A375 (cell line): ENCODE data around the gene RFT1. TPM values are rescaled to one million over a fixed set of nuclear protein-coding genes. Genes with fewer than 3 reads are reported as not detected.

Experiments
- total RNA-seq: library from RNA; depleted of rRNA; stranded (reverse); fragments of >200 nt; shearing (Covaris generic); gene quantifications from 2 replicates; pipeline ENCODE4 v1.2.3, GENCODE V29; 2014; rRNA removed

RFT1 gene
- 19.1 and 24.1 TPM in 2 replicates for total RNA-seq

GRCh38 chr3:53130179-53131061 is at the start of gene RFT1:
RFT1 (minus strand) TSS chr3:53130435; CDS start chr3:53130400, 35 bp downstream.

DNA sequence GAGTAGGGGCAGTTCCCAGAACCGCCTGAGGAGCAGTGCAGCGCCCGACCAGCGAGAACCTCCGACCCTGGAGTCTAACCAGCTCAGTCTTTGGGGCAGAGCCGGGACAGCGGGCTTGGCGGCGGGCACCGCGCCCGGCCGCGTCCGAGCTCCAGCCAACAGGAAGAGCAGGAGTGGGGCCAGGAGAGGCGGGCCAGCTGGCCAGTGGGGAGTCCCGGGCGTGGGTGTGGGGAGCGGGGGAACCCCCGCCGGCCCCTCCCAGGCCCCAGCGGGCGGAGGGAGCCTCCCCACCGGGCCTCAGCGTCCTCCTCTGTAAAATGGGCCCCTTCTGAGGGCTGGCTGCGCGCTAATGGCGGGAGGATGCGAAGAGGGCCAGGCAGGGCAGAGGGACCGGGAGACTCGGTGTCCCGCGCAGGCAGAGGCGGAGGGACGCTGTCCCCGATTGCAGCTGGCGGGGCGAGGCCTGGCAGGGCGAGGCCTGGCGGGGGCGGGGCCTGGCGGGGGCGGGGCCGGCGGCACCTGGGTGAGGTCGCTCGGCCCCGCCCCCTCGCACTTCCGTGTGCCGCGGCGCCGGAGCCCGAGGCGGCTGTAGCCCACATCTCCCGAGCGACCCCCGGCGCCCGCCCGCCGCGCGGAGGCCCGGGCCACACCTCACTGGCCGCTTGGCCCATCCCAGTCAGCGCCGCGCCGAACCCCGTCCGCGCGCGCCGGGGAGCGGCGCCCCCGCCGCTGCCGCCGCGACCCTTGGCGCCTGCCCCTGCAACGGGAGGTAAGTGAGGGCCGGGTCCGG is 30.6 kb upstream of the RFT1 start, which contains the start of gene PRKCD:
Gene PRKCD, plus strand, starts transcription at position 550 of the 790 bp plus-strand sequence. CDS start 17,214 bp downstream, outside the sequence.

GRCh38 chr3:53045518-53046170 is 84.6 kb downstream of the RFT1 start, which contains the start of gene SFMBT1:
SFMBT1 (minus strand) TSS chr3:53046073; CDS start chr3:52969128, 76,945 bp downstream.

Other genes starting within 250 kb of the RFT1 start
- gene STIMATE, start 232.9 kb downstream of the RFT1 start, total RNA-seq: 12.1 and 19.5 TPM in 2 replicates
- gene SFMBT1, start 84.4 kb downstream of the RFT1 start, total RNA-seq: 7.2 and 9.4 TPM in 2 replicates
- 6.9 and 7.1 TPM in 2 replicates for gene PRKCD, start 30.8 kb upstream of the RFT1 start, total RNA-seq
- gene TKT, start 125.6 kb upstream of the RFT1 start, total RNA-seq: 390 and 463 TPM in 2 replicates
- 14.5 and 15.3 TPM in 2 replicates for gene DCP1A, start 217.1 kb upstream of the RFT1 start, total RNA-seq